Fibroblast of lung (primary cell): ENCODE measurements around the gene MAN2B2.

Experiments used
- EZH2 ChIP-seq: IDR thresholded peaks from 2 replicates; pipeline ENCODE4 v1.5.1; 2012; ENCODE audit warnings: low read length, control low read depth, mild to moderate bottlenecking; ENCODE audit errors: missing control alignments
- TF ChIP-seq, protein P1 (sequence below), 2 donors: IDR thresholded peaks in 1 of 2; conservative IDR thresholded peaks in 1 of 2; 1 replicate in 1 of 2; 2 replicates in 1 of 2; pipeline ENCODE4 v1.5.1; 2011 to 2012; ENCODE audit warnings: low read length in 2 of 2, control low read depth in 1 of 2, inconsistent platforms in 1 of 2, low read depth in 1 of 2, mild to moderate bottlenecking in 1 of 2

DNA sequence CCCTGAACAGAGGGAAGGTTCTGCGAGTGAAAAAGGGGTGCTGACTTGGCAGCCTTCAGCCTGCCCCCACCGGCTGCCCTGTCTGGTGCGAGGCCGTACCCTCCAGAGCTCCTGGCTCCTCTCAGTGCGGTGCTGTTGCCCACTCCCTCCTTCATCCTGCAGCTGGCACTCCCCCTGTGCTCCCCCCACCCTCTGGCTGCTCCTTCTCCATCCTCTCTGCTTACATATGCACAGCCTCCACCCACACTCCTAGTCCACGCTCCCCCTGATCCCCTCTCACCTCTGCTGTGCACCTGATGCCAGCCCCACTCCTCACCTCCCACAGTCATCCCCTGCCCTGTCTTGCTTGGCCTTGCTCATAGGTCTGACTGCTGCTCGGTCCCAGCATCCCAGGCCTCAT is 9.9 kb downstream of the MAN2B2 start:
- TF ChIP-seq, protein P1, sequence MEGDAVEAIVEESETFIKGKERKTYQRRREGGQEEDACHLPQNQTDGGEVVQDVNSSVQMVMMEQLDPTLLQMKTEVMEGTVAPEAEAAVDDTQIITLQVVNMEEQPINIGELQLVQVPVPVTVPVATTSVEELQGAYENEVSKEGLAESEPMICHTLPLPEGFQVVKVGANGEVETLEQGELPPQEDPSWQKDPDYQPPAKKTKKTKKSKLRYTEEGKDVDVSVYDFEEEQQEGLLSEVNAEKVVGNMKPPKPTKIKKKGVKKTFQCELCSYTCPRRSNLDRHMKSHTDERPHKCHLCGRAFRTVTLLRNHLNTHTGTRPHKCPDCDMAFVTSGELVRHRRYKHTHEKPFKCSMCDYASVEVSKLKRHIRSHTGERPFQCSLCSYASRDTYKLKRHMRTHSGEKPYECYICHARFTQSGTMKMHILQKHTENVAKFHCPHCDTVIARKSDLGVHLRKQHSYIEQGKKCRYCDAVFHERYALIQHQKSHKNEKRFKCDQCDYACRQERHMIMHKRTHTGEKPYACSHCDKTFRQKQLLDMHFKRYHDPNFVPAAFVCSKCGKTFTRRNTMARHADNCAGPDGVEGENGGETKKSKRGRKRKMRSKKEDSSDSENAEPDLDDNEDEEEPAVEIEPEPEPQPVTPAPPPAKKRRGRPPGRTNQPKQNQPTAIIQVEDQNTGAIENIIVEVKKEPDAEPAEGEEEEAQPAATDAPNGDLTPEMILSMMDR (conservative IDR thresholded peaks at IDR 0.05 in 1 of 2, IDR thresholded peaks at IDR 0.05 in 1 of 2; ENCODE audit: low read depth in 1 of 2, low read length in 2 of 2): no peak
- no peak for TF ChIP-seq EZH2
